Fibroblast of skin of left biceps (primary cell): ENCODE measurements around the gene FBH1.
"Not testable (repeated sequence)": the region's sequence is repeated elsewhere in the genome, so short reads cannot be mapped to it uniquely, and the experiment has no call there.

Source experiments
- DNase-seq, 2 experiments: peaks; one replicate each; pipeline ENCODE4 v3.0.0-alpha.2; 2013; ENCODE audit warnings: low read depth in 2 of 2

Gene FBH1

GRCh38 chr10:5941579-5941978 is 51.5 kb downstream of the FBH1 start:
- DNase-seq, result no peak

- no peak for DNase-seq
These were observed 52.0 kb downstream of the FBH1 start for GRCh38 chr10:5942001-5942400.

- no peak for DNase-seq
These were observed 52.4 kb downstream of the FBH1 start for GRCh38 chr10:5942474-5942873.

GRCh38 chr10:5943536-5943935 is 53.5 kb downstream of the FBH1 start:
- no peak for DNase-seq

GRCh38 chr10:5944389-5945189 is 54.5 kb downstream of the FBH1 start:
- DNase-seq, result peak; percentile 98

- no peak for DNase-seq
These were observed 55.1 kb downstream of the FBH1 start for GRCh38 chr10:5945190-5945509.

GRCh38 chr10:5945561-5946418 is 55.7 kb downstream of the FBH1 start:
- DNase-seq, result peak; percentile 89 to 91

- not testable (repeated sequence) for DNase-seq
These were observed 56.4 kb downstream of the FBH1 start for GRCh38 chr10:5946419-5946775.

GRCh38 chr10:5946786-5947185 is 56.7 kb downstream of the FBH1 start:
- DNase-seq, result no peak

GRCh38 chr10:5947471-5948207 is 57.6 kb downstream of the FBH1 start:
- DNase-seq, result no peak

- no peak for DNase-seq
These were observed 58.2 kb downstream of the FBH1 start for GRCh38 chr10:5948208-5948585.

GRCh38 chr10:5949009-5949759 is 59.1 kb downstream of the FBH1 start:
- peak in 1 of 2 experiments; percentile 19 for DNase-seq

- DNase-seq, result no peak
These were observed 61.2 kb downstream of the FBH1 start for GRCh38 chr10:5951167-5951711.

GRCh38 chr10:5951721-5952407 is 61.8 kb downstream of the FBH1 start:
- no peak for DNase-seq

GRCh38 chr10:5952731-5953385 is 62.8 kb downstream of the FBH1 start:
- no peak for DNase-seq

GRCh38 chr10:5953676-5954075 is 63.6 kb downstream of the FBH1 start:
- no peak for DNase-seq

- DNase-seq, result no peak
These were observed 66.3 kb downstream of the FBH1 start for GRCh38 chr10:5956146-5956936.

- DNase-seq, result peak; percentile 23 to 33
These were observed 68.0 kb downstream of the FBH1 start for GRCh38 chr10:5958077-5958476.

GRCh38 chr10:5958675-5959074 is 68.6 kb downstream of the FBH1 start:
- no peak for DNase-seq

- no peak for DNase-seq
These were observed 69.1 kb downstream of the FBH1 start for GRCh38 chr10:5959142-5959541.
